ENCODE data around the gene HERC2. TPM values are rescaled to one million over a fixed set of nuclear protein-coding genes. Genes with fewer than 3 reads are reported as not detected.

Gene HERC2
- total RNA-seq, 4 donors from 2014 or later = 74.1 to 106 (median 88.7) TPM

GRCh38 chr15:28191832-28192231 is 130.1 kb downstream of the HERC2 start:
- no peak overlapping the region for H3K27ac ChIP-seq
- no peaks in the 10 kb centered on the region for H3K27me3 ChIP-seq
- TF ChIP-seq CTCF (IDR thresholded peaks at IDR 0.05) (peak in 1 of 5 experiments; percentile 34), POLR2A (IDR thresholded peaks at IDR 0.05) (no peak), EP300 (IDR thresholded peaks at IDR 0.05) (no peak)
- H3K9me3 ChIP-seq = no peaks in the 10 kb centered on the region
- H3K4me3 ChIP-seq = no peak overlapping the region
- peaks cover 0 to 65% (median 0%) of the 10 kb centered on the region in 3 donors for H3K36me3 ChIP-seq
- 49 to 51% methylated on average over 15 of the region's 15 CpGs for WGBS, 2 donors
- peaks cover 0 to 16% (median 0%) of the 10 kb centered on the region in 4 donors for H3K4me1 ChIP-seq
- peak in 1 of 2 donors; percentile 30 for DNase-seq (ENCODE audit: low spot score in 2 of 2)

- WGBS, 2 donors = 87 to 90% methylated on average over 7 of the region's 7 CpGs
- no peak for DNase-seq (ENCODE audit: low spot score in 2 of 2)
- peaks cover 0 to 72% (median 0%) of the 10 kb centered on the region in 3 donors for H3K36me3 ChIP-seq
Measured at GRCh38 chr15:28190391-28191174, 131.4 kb downstream of the HERC2 start.

GRCh38 chr15:28185148-28185895 is 136.7 kb downstream of the HERC2 start:
- Histone ChIP-seq H3K36me3 (peaks cover 0 to 76% (median 0%) of the 10 kb centered on the region in 3 donors), H3K27ac (no peak overlapping the region), H3K27me3 (no peaks in the 10 kb centered on the region), H3K4me1 (no peaks in the 10 kb centered on the region), H3K4me3 (no peak overlapping the region), H3K9me3 (no peaks in the 10 kb centered on the region)
- 61 to 66% methylated on average over 9 of the region's 9 CpGs for WGBS, 2 donors
- no peak for DNase-seq (ENCODE audit: low spot score in 2 of 2)
- TF ChIP-seq CTCF (IDR thresholded peaks at IDR 0.05) = no peak
- no peak for TF ChIP-seq POLR2A (IDR thresholded peaks at IDR 0.05)
- TF ChIP-seq EP300 (IDR thresholded peaks at IDR 0.05) = no peak

More at GRCh38 chr15:28190391-28191174, 131.4 kb downstream of the HERC2 start:
- peaks cover 0 to 16% (median 0%) of the 10 kb centered on the region in 4 donors for H3K4me1 ChIP-seq
- H3K27ac ChIP-seq = peak overlapping the region in 1 of 4 donors; percentile 2
- H3K9me3 ChIP-seq = no peaks in the 10 kb centered on the region
- H3K27me3 ChIP-seq = no peaks in the 10 kb centered on the region
- TF ChIP-seq EP300 (IDR thresholded peaks at IDR 0.05) (no peak), CTCF (IDR thresholded peaks at IDR 0.05) (no peak), POLR2A (IDR thresholded peaks at IDR 0.05) (no peak)
- H3K4me3 ChIP-seq = no peak overlapping the region

GRCh38 chr15:28184166-28184565 is 137.8 kb downstream of the HERC2 start:
- Histone ChIP-seq H3K27me3 (no peaks in the 10 kb centered on the region), H3K27ac (no peak overlapping the region), H3K4me1 (peaks cover 0 to under 1% (median 0%) of the 10 kb centered on the region in 4 donors), H3K9me3 (no peaks in the 10 kb centered on the region), H3K4me3 (no peak overlapping the region), H3K36me3 (peaks cover 0 to 74% (median 0%) of the 10 kb centered on the region in 3 donors)
- DNase-seq (ENCODE audit: low spot score in 2 of 2) = no peak
- TF ChIP-seq EP300 (IDR thresholded peaks at IDR 0.05) (no peak), CTCF (IDR thresholded peaks at IDR 0.05) (no peak), POLR2A (IDR thresholded peaks at IDR 0.05) (no peak)
- 88 to 91% methylated on average over 2 of the region's 2 CpGs for WGBS, 2 donors

GRCh38 chr15:28182731-28183130 is 139.2 kb downstream of the HERC2 start:
- Histone ChIP-seq H3K4me1 (peaks cover 0 to 15% (median 7%) of the 10 kb centered on the region in 4 donors), H3K27ac (no peak overlapping the region), H3K9me3 (no peaks in the 10 kb centered on the region), H3K36me3 (peaks cover 0 to 59% (median 0%) of the 10 kb centered on the region in 3 donors), H3K4me3 (no peak overlapping the region), H3K27me3 (no peaks in the 10 kb centered on the region)
- whole genome bisulfite sequencing, 2 donors = 88 to 91% methylated on average over 8 of the region's 8 CpGs
- TF ChIP-seq CTCF (IDR thresholded peaks at IDR 0.05) = no peak
- no peak for TF ChIP-seq POLR2A (IDR thresholded peaks at IDR 0.05)
- TF ChIP-seq EP300 (IDR thresholded peaks at IDR 0.05) = no peak
- DNase-seq (ENCODE audit: low spot score in 2 of 2) = no peak

All from tibial nerve (tissue), 4 donors.